Nephron (organoid): ENCODE data around the gene INCENP.

ENCODE experiments used
- H3K27ac Mint-ChIP-seq, 3 experiments: 2 replicates each; pipeline ENCODE4 v1.8.0; 2020; ENCODE audit warnings: mixed read lengths in 3 of 3, mild to moderate bottlenecking in 2 of 3, moderate library complexity in 1 of 3
- H3K27me3 Mint-ChIP-seq: 2 replicates; pipeline ENCODE4 v1.8.0; 2021; ENCODE audit warnings: low read depth, mild to moderate bottlenecking, moderate library complexity, mixed read lengths
- H3K36me3 Mint-ChIP-seq: 2 replicates; pipeline ENCODE4 v1.8.0; 2020; ENCODE audit warnings: low read depth, mixed read lengths
- H3K4me1 Mint-ChIP-seq: 2 replicates; pipeline ENCODE4 v1.8.0; 2020; ENCODE audit warnings: mixed read lengths
- H3K4me3 Mint-ChIP-seq, 3 experiments: 2 replicates each; pipeline ENCODE4 v1.8.0; 2020; ENCODE audit warnings: mild to moderate bottlenecking in 3 of 3, mixed read lengths in 3 of 3, moderate library complexity in 2 of 3
- H3K9me3 Mint-ChIP-seq: 2 replicates; pipeline ENCODE4 v1.8.0; 2020; ENCODE audit warnings: mixed read lengths
- CTCF ChIP-seq, 3 experiments: fragments of 200-600 bp; sonication (generic); IDR thresholded peaks; one replicate each; pipeline ENCODE4 v1.5.0; 2021; ENCODE audit warnings: antibody characterized with exemption in 3 of 3; ENCODE audit not compliant: unreplicated experiment in 3 of 3

The INCENP gene

GRCh38 chr11:62133328-62134065 is 9.7 kb downstream of the INCENP start:
- peaks cover 55% of the 10 kb centered on the region for H3K36me3 Mint-ChIP-seq
- no peak for TF ChIP-seq CTCF (IDR thresholded peaks at IDR 0.05; ENCODE audit: unreplicated experiment in 3 of 3)
- no peaks in the 10 kb centered on the region for H3K4me1 Mint-ChIP-seq
- no peak overlapping the region for H3K4me3 Mint-ChIP-seq
- no peaks in the 10 kb centered on the region for H3K27me3 Mint-ChIP-seq
- no peaks in the 10 kb centered on the region for H3K9me3 Mint-ChIP-seq
- no peak overlapping the region for H3K27ac Mint-ChIP-seq

GRCh38 chr11:62137276-62137861 is 13.6 kb downstream of the INCENP start:
- H3K27ac Mint-ChIP-seq = no peak overlapping the region
- peaks cover 32% of the 10 kb centered on the region for H3K36me3 Mint-ChIP-seq
- no peak for TF ChIP-seq CTCF (IDR thresholded peaks at IDR 0.05; ENCODE audit: unreplicated experiment in 3 of 3)
- peaks cover under 1% of the 10 kb centered on the region for H3K4me1 Mint-ChIP-seq
- no peaks in the 10 kb centered on the region for H3K9me3 Mint-ChIP-seq
- H3K27me3 Mint-ChIP-seq = no peaks in the 10 kb centered on the region
- no peak overlapping the region for H3K4me3 Mint-ChIP-seq

- Mint-ChIP-seq H3K27ac (no peak overlapping the region), H3K4me1 (peaks cover 7% of the 10 kb centered on the region), H3K27me3 (no peaks in the 10 kb centered on the region), H3K36me3 (peaks cover 31% of the 10 kb centered on the region), H3K4me3 (no peak overlapping the region), H3K9me3 (no peaks in the 10 kb centered on the region)
- no peak for TF ChIP-seq CTCF (IDR thresholded peaks at IDR 0.05; ENCODE audit: unreplicated experiment in 3 of 3)
Observed at GRCh38 chr11:62137881-62138629, 14.2 kb downstream of the INCENP start.

- H3K27me3 Mint-ChIP-seq = no peaks in the 10 kb centered on the region
- peaks cover 32% of the 10 kb centered on the region for H3K36me3 Mint-ChIP-seq
- peaks cover 11% of the 10 kb centered on the region for H3K4me1 Mint-ChIP-seq
- no peaks in the 10 kb centered on the region for H3K9me3 Mint-ChIP-seq
- TF ChIP-seq CTCF (IDR thresholded peaks at IDR 0.05; ENCODE audit: unreplicated experiment in 3 of 3) = no peak
- no peak overlapping the region for H3K4me3 Mint-ChIP-seq
- H3K27ac Mint-ChIP-seq = no peak overlapping the region
Observed at GRCh38 chr11:62138630-62139425, 15.0 kb downstream of the INCENP start.

GRCh38 chr11:62139526-62140303 is 15.9 kb downstream of the INCENP start:
- H3K9me3 Mint-ChIP-seq = no peaks in the 10 kb centered on the region
- no peak overlapping the region for H3K27ac Mint-ChIP-seq
- no peak overlapping the region for H3K4me3 Mint-ChIP-seq
- H3K27me3 Mint-ChIP-seq = no peaks in the 10 kb centered on the region
- peaks cover 36% of the 10 kb centered on the region for H3K36me3 Mint-ChIP-seq
- TF ChIP-seq CTCF (IDR thresholded peaks at IDR 0.05; ENCODE audit: unreplicated experiment in 3 of 3) = no peak
- H3K4me1 Mint-ChIP-seq = peaks cover 11% of the 10 kb centered on the region
